ENCODE results near the gene PIH1D1. TPM values are rescaled to one million over a fixed set of nuclear protein-coding genes. Genes with fewer than 3 reads are reported as not detected.

Gene PIH1D1
- total RNA-seq, 2 donors from 2014 or later: 80.8 to 103 TPM

DNA sequence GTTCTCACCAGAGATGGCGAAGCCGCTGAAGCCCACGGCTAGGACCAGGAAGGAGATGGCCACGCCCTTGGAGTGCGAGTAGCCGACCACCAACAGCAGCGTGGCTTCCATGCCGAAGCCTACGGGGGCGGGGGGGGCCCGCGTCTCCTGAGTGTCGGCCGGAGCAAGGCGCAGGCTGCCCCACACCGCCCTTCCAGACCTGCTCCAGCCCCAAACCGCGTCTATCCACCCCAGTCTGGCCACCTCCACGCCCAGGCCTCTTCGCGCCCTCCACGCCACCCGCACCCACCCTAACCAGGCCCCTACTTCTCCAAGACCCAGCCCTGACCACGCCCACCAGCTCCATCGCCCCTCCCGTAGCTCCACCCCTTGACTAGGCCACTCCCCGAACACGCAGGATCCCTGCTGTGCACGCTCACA lies 20.3 kb downstream of the PIH1D1 start:
- Histone ChIP-seq H3K27ac (no peak overlapping the region), H3K4me3 (no peak overlapping the region), H3K27me3 (peaks cover 70% of the 10 kb centered on the region), H3K9me3 (no peaks in the 10 kb centered on the region), H3K4me1 (peaks cover 4% of the 10 kb centered on the region), H3K36me3 (no peaks in the 10 kb centered on the region), H3K9ac (ENCODE audit: low read depth in 2 of 2, low read length in 2 of 2) (no peak overlapping the region)
- intact Hi-C loops (cut with DNase I): no loop called here
- DNase-seq: no peak
- TF ChIP-seq, protein P1, sequence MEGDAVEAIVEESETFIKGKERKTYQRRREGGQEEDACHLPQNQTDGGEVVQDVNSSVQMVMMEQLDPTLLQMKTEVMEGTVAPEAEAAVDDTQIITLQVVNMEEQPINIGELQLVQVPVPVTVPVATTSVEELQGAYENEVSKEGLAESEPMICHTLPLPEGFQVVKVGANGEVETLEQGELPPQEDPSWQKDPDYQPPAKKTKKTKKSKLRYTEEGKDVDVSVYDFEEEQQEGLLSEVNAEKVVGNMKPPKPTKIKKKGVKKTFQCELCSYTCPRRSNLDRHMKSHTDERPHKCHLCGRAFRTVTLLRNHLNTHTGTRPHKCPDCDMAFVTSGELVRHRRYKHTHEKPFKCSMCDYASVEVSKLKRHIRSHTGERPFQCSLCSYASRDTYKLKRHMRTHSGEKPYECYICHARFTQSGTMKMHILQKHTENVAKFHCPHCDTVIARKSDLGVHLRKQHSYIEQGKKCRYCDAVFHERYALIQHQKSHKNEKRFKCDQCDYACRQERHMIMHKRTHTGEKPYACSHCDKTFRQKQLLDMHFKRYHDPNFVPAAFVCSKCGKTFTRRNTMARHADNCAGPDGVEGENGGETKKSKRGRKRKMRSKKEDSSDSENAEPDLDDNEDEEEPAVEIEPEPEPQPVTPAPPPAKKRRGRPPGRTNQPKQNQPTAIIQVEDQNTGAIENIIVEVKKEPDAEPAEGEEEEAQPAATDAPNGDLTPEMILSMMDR (IDR thresholded peaks at IDR 0.05): no peak

DNA sequence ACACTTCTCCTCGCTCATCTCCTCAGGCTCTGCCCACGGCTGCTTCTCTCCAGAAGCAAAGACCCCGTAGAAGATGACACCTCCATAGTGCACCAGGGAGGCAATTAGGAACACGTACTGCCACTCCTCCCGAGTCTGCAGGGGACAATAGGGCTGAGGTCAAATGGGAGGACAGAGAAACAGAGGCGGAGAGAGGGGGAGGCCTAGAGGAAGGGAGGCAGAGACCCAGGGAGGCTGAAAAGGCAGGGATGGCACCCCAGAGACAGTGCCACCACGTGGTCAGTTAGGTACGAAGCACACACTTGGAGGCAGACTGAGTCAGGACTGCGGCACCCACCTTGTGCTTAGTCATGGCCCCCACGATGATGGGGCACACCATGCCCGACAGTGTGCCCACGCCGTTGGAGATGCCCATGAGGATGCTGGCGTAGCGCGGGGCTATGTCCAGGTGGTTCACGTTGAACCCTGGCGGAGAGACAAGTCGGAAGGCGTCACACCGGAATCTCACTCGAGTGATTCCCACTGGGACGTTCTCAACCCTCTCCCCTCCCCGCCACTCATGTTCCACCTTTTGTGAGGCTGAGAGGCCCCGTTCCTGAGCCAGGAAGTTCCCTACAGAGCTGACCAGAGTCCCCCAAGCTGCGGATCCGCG lies 20.8 kb downstream of the PIH1D1 start:
- TF ChIP-seq, protein P1 (IDR thresholded peaks at IDR 0.05): no peak
- H3K4me1 ChIP-seq: peaks cover 4% of the 10 kb centered on the region
- intact Hi-C loops (cut with DNase I): no loop called here

DNA sequence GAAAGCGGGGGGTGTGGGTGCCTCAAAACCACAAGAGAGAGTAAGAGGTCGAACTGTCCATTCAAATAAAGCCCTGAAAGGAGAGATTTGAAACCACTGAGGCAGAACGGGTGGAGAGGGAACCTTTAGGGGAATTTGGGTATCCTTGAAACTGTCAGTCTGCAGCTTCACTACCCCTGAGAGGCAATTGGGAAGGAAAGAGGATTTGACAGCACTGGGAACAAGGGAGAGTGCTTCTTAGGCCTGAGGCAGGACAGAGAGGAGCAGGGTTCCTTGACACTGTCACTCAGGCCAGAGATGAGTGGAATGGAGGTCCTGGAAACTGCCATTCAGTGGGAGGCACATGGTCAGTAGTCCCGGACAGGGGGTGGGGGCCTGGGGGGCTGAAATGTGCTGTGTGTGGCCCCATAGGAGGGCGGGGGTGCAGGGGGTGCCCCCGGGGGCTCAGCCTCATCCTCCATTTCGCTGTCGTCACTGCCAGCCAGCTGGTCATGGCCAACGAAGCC lies 21.4 kb downstream of the PIH1D1 start:
- no peaks in the 10 kb centered on the region for H3K36me3 ChIP-seq
- no peaks in the 10 kb centered on the region for H3K9me3 ChIP-seq
- peaks cover 4% of the 10 kb centered on the region for H3K4me1 ChIP-seq
- DNase-seq: no peak
- peaks cover 71% of the 10 kb centered on the region for H3K27me3 ChIP-seq
- intact Hi-C loops (cut with DNase I): no loop called here
- TF ChIP-seq, protein P1 (IDR thresholded peaks at IDR 0.05): no peak
- no peak overlapping the region for H3K27ac ChIP-seq
- no peak overlapping the region for H3K4me3 ChIP-seq
- H3K9ac ChIP-seq (ENCODE audit: low read depth in 2 of 2, low read length in 2 of 2): no peak overlapping the region

More for the DNA sequence above, 20.8 kb downstream of the PIH1D1 start:
- H3K36me3 ChIP-seq: no peaks in the 10 kb centered on the region
- H3K4me3 ChIP-seq: no peak overlapping the region
- H3K27me3 ChIP-seq: peaks cover 71% of the 10 kb centered on the region
- no peak for DNase-seq
- no peak overlapping the region for H3K9ac ChIP-seq (ENCODE audit: low read depth in 2 of 2, low read length in 2 of 2)
- no peaks in the 10 kb centered on the region for H3K9me3 ChIP-seq
- H3K27ac ChIP-seq: no peak overlapping the region

GRCh38 chr19:49428547-49429451 lies 22.8 kb downstream of the PIH1D1 start:
- DNase-seq: no peak
- intact Hi-C loops (cut with DNase I): no loop called here
- Histone ChIP-seq H3K36me3 (no peaks in the 10 kb centered on the region), H3K27ac (no peak overlapping the region), H3K4me3 (no peak overlapping the region), H3K27me3 (peaks cover 72% of the 10 kb centered on the region), H3K4me1 (peaks cover 4% of the 10 kb centered on the region), H3K9ac (ENCODE audit: low read depth in 2 of 2, low read length in 2 of 2) (no peak overlapping the region), H3K9me3 (no peaks in the 10 kb centered on the region)
- TF ChIP-seq, protein P1 (IDR thresholded peaks at IDR 0.05): no peak

GRCh38 chr19:49427855-49428546 lies 23.6 kb downstream of the PIH1D1 start:
- H3K9me3 ChIP-seq: no peaks in the 10 kb centered on the region
- H3K27me3 ChIP-seq: peaks cover 72% of the 10 kb centered on the region
- no peak for DNase-seq
- intact Hi-C loops (cut with DNase I): no loop called here
- TF ChIP-seq, protein P1 (IDR thresholded peaks at IDR 0.05): no peak
- no peak overlapping the region for H3K4me3 ChIP-seq
- peaks cover 4% of the 10 kb centered on the region for H3K4me1 ChIP-seq
- no peaks in the 10 kb centered on the region for H3K36me3 ChIP-seq
- no peak overlapping the region for H3K27ac ChIP-seq
- no peak overlapping the region for H3K9ac ChIP-seq (ENCODE audit: low read depth in 2 of 2, low read length in 2 of 2)

Measured in colonic mucosa (tissue), 4 donors.